HG03280 (cell line): Measurements from ENCODE around the gene ZCCHC3.
"Not testable (repeated sequence)": the region's sequence is repeated elsewhere in the genome, so short reads cannot be mapped to it uniquely, and the experiment has no call there.

ENCODE experiments used
- ATAC-seq: cut with Tn5 transposase; IDR thresholded peaks from one replicate; pipeline ENCODE4 v1.9.1; 2021; ENCODE audit warnings: mild to moderate bottlenecking, moderate library complexity; ENCODE audit not compliant: unreplicated experiment

Gene ZCCHC3

GRCh38 chr20:297098-297924 lies at the start of gene ZCCHC3:
ZCCHC3 (plus strand) TSS chr20:297570; CDS start chr20:297587, 17 bp downstream.
- peak; percentile 81 for ATAC-seq

- no peak for ATAC-seq
These were observed 46.0 kb upstream of the ZCCHC3 start for GRCh38 chr20:251354-251753.

- no peak for ATAC-seq
These were observed 44.6 kb upstream of the ZCCHC3 start for GRCh38 chr20:252801-253200.

GRCh38 chr20:253447-253846 lies 43.9 kb upstream of the ZCCHC3 start:
- ATAC-seq = not testable (repeated sequence)

GRCh38 chr20:257419-257818 lies 40.0 kb upstream of the ZCCHC3 start, which contains the start of gene DEFB132:
DEFB132 (plus strand) TSS chr20:257724; CDS start chr20:257779, 55 bp downstream.
- no peak for ATAC-seq

- no peak for ATAC-seq
These were observed 39.0 kb upstream of the ZCCHC3 start for GRCh38 chr20:258269-258858.

- no peak for ATAC-seq
These were observed 38.4 kb upstream of the ZCCHC3 start for GRCh38 chr20:258963-259362.

GRCh38 chr20:259981-260380 lies 37.4 kb upstream of the ZCCHC3 start:
- no peak for ATAC-seq

GRCh38 chr20:263701-264100 lies 33.7 kb upstream of the ZCCHC3 start:
- no peak for ATAC-seq

- ATAC-seq = peak; percentile 90
These were observed 30.5 kb upstream of the ZCCHC3 start for GRCh38 chr20:266596-267562.

GRCh38 chr20:270517-270916 lies 26.9 kb upstream of the ZCCHC3 start:
- ATAC-seq = no peak

GRCh38 chr20:271069-271468 lies 26.3 kb upstream of the ZCCHC3 start:
- ATAC-seq = no peak

GRCh38 chr20:271528-271927 lies 25.8 kb upstream of the ZCCHC3 start:
- ATAC-seq = no peak

GRCh38 chr20:272718-273117 lies 24.7 kb upstream of the ZCCHC3 start:
- ATAC-seq = no peak

GRCh38 chr20:273884-274283 lies 23.5 kb upstream of the ZCCHC3 start:
- no peak for ATAC-seq

GRCh38 chr20:275791-276190 lies 21.6 kb upstream of the ZCCHC3 start:
- ATAC-seq = no peak

GRCh38 chr20:276620-277495 lies 20.5 kb upstream of the ZCCHC3 start:
- no peak for ATAC-seq

GRCh38 chr20:277496-277781 lies 19.9 kb upstream of the ZCCHC3 start:
- ATAC-seq = no peak

- no peak for ATAC-seq
These were observed 19.2 kb upstream of the ZCCHC3 start for GRCh38 chr20:278181-278580.
